Measurements from ENCODE around the gene ASB6.

DNA sequence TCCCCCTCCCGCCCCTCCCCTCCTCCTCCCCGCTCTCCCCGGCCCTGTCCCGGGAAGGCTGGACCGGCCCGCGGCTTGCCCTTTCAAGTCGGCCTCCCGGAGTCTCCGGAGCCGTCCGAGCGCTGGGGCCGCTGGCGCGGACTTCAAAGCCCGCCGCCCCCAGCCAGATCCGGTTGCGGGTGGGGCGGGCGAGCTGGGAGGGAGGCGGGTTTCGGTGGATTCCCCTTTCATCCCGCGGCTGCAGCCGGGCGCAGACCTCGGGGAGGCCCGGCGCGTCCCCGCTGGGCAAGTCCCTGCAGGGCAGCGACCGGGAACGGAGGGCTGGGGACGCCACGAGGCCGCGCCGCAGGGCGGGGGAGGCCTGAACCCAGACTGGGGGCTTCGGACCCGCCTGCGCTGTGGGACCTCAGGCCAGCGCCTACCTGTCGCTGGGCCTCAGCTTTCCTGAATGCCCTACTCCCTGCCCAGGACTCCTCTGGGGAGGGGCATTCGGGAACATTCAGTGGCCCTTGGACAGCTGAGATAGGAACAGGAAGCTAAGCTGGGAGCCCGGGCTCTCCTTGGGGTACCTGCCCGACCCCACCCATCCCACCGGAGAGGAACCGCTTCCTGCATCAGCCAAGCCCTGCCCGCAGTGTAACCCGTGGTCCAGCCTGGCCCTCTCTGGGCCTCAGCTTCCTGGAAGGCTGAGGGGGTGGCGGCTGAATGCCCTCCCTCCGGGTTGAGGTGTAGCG lies 44.4 kb downstream of the ASB6 start:
- TF ChIP-seq POLR2A (IDR thresholded peaks at IDR 0.05) (peak in 1 of 3 donors; percentile 15), CTCF (IDR thresholded peaks at IDR 0.05) (no peak)

All from body of pancreas (tissue), 4 donors.